Left lobe of liver (tissue), 2 donors: ENCODE measurements around the gene MS4A6A. TPM values are rescaled to one million over a fixed set of nuclear protein-coding genes. Genes with fewer than 3 reads are reported as not detected.
"Not testable (repeated sequence)": the region's sequence is repeated elsewhere in the genome, so short reads cannot be mapped to it uniquely, and the experiment has no call there.

ENCODE experiments used
- ATAC-seq: fragments of 200-7000 bp; cut with Tn5 transposase; one replicate; pipeline ENCODE4 v1.9.1; 2020; ENCODE audit warnings: mild to moderate bottlenecking, moderate library complexity
- DNase-seq: peaks from one replicate; pipeline ENCODE4 v3.0.0-alpha.2; 2020; ENCODE audit warnings: low spot score
- total RNA-seq: library from RNA; stranded (reverse); gene quantifications from one replicate; pipeline ENCODE4 v1.2.1, GENCODE V29; 2021
- donor health status: DM: no; HTN: no; CAD: no; lungs with moderate emphysema.
- donor health status: DM: no; HTN: yes; CAD: no.

MS4A6A gene
- total RNA-seq, 1 donor from 2014 or later = 37.7 TPM

GRCh38 chr11:60130496-60130895 is 52.4 kb downstream of the MS4A6A start:
- DNase-seq = no peak
- peak; percentile 91 for ATAC-seq

- ATAC-seq = no peak
Measured at GRCh38 chr11:60129853-60130252, 53.0 kb downstream of the MS4A6A start.

GRCh38 chr11:60128866-60129265 is 54.0 kb downstream of the MS4A6A start:
- DNase-seq, ATAC-seq: not testable (repeated sequence)

More at GRCh38 chr11:60129853-60130252, 53.0 kb downstream of the MS4A6A start:
- DNase-seq = no peak

- DNase-seq (no peak), ATAC-seq (no peak)
Measured at GRCh38 chr11:60128376-60128775, 54.5 kb downstream of the MS4A6A start.

DNA sequence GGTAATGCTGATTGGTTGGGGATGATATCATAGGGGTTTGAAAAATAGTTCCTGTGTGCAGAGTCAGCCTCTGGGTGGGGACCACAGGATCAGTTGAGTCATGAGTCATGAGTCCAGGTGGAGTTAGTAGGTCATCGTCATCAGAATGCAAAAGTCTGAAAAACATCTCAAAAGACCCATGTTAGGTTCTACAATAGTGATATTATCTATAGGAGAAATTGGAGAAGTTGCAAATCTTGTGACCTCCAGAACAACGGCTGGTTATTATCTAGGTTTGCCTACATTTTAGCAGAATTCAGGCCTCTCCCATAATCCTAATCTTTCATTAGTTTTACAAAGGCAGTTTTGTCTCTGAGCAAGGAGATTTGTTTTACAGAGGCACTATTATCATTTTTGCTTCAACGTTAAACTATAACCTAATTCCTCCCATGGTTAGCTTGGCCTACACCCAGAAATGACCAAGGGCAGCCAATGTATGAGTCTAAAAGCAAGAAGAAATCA is 55.5 kb downstream of the MS4A6A start:
- DNase-seq (no peak), ATAC-seq (no peak)

DNA sequence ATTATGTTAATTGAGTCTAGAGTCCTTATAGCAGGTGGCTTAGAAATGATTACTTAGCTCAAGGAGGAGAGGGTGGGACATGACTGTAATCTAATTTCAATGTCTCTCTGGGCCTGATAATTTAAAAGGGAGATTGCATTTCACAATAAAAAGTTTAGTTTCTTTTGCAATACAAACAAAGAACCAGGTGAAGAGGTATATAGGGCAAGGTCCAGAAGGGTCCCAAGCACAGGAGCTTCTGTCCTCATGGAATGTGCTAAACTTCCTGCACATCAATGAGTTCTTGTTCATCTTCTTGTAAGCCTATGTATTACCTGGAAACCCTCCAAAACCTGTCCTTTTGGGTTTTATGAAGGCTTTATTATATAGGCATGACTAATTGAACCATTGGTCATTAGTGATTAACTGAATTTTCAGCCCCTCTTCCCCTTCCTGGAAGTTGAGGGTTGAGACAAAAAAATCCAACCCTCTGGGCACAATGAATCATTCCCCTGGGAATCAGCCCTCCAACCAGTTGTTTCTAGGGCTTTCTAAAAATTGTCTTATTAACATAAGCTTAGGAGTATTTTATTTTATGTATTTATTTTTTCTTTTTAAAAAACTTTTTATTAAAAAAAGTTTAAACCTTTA is 56.8 kb downstream of the MS4A6A start:
- no peak for ATAC-seq
- DNase-seq = no peak

GRCh38 chr11:60124802-60125432 is 58.0 kb downstream of the MS4A6A start:
- DNase-seq = no peak

More at GRCh38 chr11:60124802-60125432, 58.0 kb downstream of the MS4A6A start:
- peak; percentile 28 for ATAC-seq

Other genes with a start within 250 kb of the MS4A6A start
- not detected for gene OOSP1, start 244.7 kb downstream of the MS4A6A start, total RNA-seq
- gene OOSP4A, start 219.1 kb downstream of the MS4A6A start, total RNA-seq = not detected
- gene OOSP4B, start 165.9 kb downstream of the MS4A6A start, total RNA-seq = not detected
- gene OOSP2, start 142.7 kb downstream of the MS4A6A start, total RNA-seq = not detected
- 0.25 TPM for gene MS4A3, start 126.4 kb downstream of the MS4A6A start, total RNA-seq
- 0.15 TPM for gene MS4A2, start 94.4 kb downstream of the MS4A6A start, total RNA-seq
- 2.3 TPM for gene MS4A4E, start 60.1 kb upstream of the MS4A6A start, total RNA-seq
- gene MS4A4A, start 97.6 kb upstream of the MS4A6A start, total RNA-seq = 5.6 TPM
- not detected for gene MS4A6E, start 144.2 kb upstream of the MS4A6A start, total RNA-seq
- 13.7 TPM for gene MS4A7, start 195.4 kb upstream of the MS4A6A start, total RNA-seq
- 0.43 TPM for gene MS4A14, start 213.4 kb upstream of the MS4A6A start, total RNA-seq
- not detected for gene MS4A5, start 246.5 kb upstream of the MS4A6A start, total RNA-seq